ENCODE data around the gene SHROOM2. TPM values are rescaled to one million over a fixed set of nuclear protein-coding genes. Genes with fewer than 3 reads are reported as not detected.
A peak's percentile ranks its signal among the peaks of the same experiment; 100 is the strongest.

Gene SHROOM2
- total and polyA plus RNA-seq, 8 donors, result 1.3 to 11.3 (median 3.9) TPM

GRCh38 chrX:9862525-9862924 is 76.3 kb downstream of the SHROOM2 start:
- DNase-seq, result no peak
- H3K36me3 ChIP-seq, result no peaks in the 10 kb centered on the region
- H3K4me3 ChIP-seq, result no peak overlapping the region
- no peak for TF ChIP-seq POLR2AphosphoS5 (IDR thresholded peaks at IDR 0.05)
- TF ChIP-seq, protein P1, sequence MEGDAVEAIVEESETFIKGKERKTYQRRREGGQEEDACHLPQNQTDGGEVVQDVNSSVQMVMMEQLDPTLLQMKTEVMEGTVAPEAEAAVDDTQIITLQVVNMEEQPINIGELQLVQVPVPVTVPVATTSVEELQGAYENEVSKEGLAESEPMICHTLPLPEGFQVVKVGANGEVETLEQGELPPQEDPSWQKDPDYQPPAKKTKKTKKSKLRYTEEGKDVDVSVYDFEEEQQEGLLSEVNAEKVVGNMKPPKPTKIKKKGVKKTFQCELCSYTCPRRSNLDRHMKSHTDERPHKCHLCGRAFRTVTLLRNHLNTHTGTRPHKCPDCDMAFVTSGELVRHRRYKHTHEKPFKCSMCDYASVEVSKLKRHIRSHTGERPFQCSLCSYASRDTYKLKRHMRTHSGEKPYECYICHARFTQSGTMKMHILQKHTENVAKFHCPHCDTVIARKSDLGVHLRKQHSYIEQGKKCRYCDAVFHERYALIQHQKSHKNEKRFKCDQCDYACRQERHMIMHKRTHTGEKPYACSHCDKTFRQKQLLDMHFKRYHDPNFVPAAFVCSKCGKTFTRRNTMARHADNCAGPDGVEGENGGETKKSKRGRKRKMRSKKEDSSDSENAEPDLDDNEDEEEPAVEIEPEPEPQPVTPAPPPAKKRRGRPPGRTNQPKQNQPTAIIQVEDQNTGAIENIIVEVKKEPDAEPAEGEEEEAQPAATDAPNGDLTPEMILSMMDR (IDR thresholded peaks at IDR 0.05), result no peak
- no peak for TF ChIP-seq POLR2A (IDR thresholded peaks at IDR 0.05)
- intact Hi-C loops (cut with DNase I; ENCODE audit: low total_unique reads), result no loop called here
- no peaks in the 10 kb centered on the region for H3K4me1 ChIP-seq
- WGBS, 5 donors, result 82 to 97% (median 92%) methylated on average over 10 to 11 of the region's 11 CpGs
- no peaks in the 10 kb centered on the region for H3K27me3 ChIP-seq
- peaks cover 0 to 7% (median 0%) of the 10 kb centered on the region in 4 donors for H3K9me3 ChIP-seq
- no peak overlapping the region for H3K27ac ChIP-seq

GRCh38 chrX:9862953-9863352 is 76.7 kb downstream of the SHROOM2 start:
- no peaks in the 10 kb centered on the region for H3K36me3 ChIP-seq
- H3K9me3 ChIP-seq, result peaks cover 0 to 7% (median 0%) of the 10 kb centered on the region in 4 donors
- H3K27me3 ChIP-seq, result no peaks in the 10 kb centered on the region
- no peak overlapping the region for H3K27ac ChIP-seq
- H3K4me3 ChIP-seq, result no peak overlapping the region
- no peak for DNase-seq
- TF ChIP-seq POLR2A (IDR thresholded peaks at IDR 0.05) (no peak), POLR2AphosphoS5 (IDR thresholded peaks at IDR 0.05) (no peak), EP300 (IDR thresholded peaks at IDR 0.05) (no peak)
- TF ChIP-seq, protein P1 (IDR thresholded peaks at IDR 0.05), result no peak
- H3K4me1 ChIP-seq, result no peaks in the 10 kb centered on the region
- 86 to 95% (median 92%) methylated on average over 7 of the region's 7 CpGs for WGBS, 5 donors
- intact Hi-C loops (cut with DNase I; ENCODE audit: low total_unique reads), result no loop called here

DNA sequence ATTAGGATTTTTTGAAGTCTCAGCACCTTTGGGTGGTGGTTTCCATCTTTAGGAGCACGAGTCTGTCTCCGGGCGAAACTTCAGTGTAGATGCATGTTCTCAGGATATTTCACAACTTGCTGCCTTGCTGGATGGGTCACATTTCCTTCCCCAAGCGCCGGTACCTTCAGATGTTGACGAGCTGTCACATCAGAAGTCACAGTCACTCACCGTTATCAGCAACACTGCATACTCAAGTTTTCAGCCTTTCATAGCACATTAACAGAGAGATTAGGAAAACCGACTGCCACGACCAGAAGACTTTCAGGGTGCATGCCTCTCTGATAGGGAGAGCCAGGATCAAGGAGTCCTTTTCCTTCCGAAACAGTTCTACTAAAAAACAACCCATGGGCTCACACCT is 77.8 kb downstream of the SHROOM2 start:
- DNase-seq, result peak in 1 of 2 donors; percentile 47
- Histone ChIP-seq H3K9me3 (peaks cover 0 to 7% (median 0%) of the 10 kb centered on the region in 4 donors), H3K27me3 (no peaks in the 10 kb centered on the region), H3K4me1 (no peaks in the 10 kb centered on the region), H3K4me3 (no peak overlapping the region), H3K27ac (no peak overlapping the region), H3K36me3 (no peaks in the 10 kb centered on the region)
- WGBS, 5 donors, result 31 to 82% (median 47%) methylated on average over 10 of the region's 10 CpGs
- intact Hi-C loops (cut with DNase I; ENCODE audit: low total_unique reads), result no loop called here
- no peak for TF ChIP-seq POLR2A (IDR thresholded peaks at IDR 0.05)
- TF ChIP-seq EP300 (IDR thresholded peaks at IDR 0.05), result no peak
- TF ChIP-seq, protein P1 (IDR thresholded peaks at IDR 0.05), result no peak
- TF ChIP-seq POLR2AphosphoS5 (IDR thresholded peaks at IDR 0.05), result no peak

- Histone ChIP-seq H3K4me3 (no peak overlapping the region), H3K27ac (no peak overlapping the region), H3K27me3 (no peaks in the 10 kb centered on the region), H3K4me1 (no peaks in the 10 kb centered on the region), H3K36me3 (no peaks in the 10 kb centered on the region), H3K9me3 (peaks cover 0 to 7% (median 0%) of the 10 kb centered on the region in 4 donors)
- TF ChIP-seq POLR2A (IDR thresholded peaks at IDR 0.05), result no peak
- TF ChIP-seq POLR2AphosphoS5 (IDR thresholded peaks at IDR 0.05), result no peak
- TF ChIP-seq, protein P1 (IDR thresholded peaks at IDR 0.05), result no peak
- TF ChIP-seq EP300 (IDR thresholded peaks at IDR 0.05), result no peak
- DNase-seq, result no peak
- 77 to 85% (median 80%) methylated on average over 9 to 12 of the region's 12 CpGs for WGBS, 5 donors
- intact Hi-C loops (cut with DNase I; ENCODE audit: low total_unique reads), result no loop called here
Observed at GRCh38 chrX:9865804-9866472, 79.7 kb downstream of the SHROOM2 start.
